Glomerular visceral epithelial cell (primary cell): ENCODE results near the gene SDS.

Experiments used
- DNase-seq: peaks from one replicate; pipeline ENCODE4 v3.0.0-alpha.2; 2016; ENCODE audit errors: extremely low spot score

Gene SDS

DNA sequence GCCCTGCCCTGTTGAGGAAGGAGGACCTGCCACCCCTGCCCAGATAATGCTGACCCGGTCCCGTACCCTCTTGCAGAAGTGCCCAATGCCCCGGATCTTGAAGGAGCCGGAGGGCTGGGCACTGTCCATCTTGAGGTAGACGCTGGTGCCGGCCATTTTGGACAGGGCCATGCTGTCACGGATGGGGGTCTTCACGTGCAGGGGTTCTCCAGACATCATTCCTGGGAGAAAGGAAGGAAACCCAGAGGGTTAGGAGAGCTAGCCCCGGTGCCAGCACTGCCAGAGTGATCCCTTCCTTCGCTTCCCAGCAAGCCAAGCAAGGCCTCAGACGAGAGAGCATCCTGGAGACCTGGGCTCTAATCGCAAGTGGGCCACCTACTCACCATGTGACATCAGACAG, 4.2 kb downstream of the SDS start:
- DNase-seq = no peak

DNA sequence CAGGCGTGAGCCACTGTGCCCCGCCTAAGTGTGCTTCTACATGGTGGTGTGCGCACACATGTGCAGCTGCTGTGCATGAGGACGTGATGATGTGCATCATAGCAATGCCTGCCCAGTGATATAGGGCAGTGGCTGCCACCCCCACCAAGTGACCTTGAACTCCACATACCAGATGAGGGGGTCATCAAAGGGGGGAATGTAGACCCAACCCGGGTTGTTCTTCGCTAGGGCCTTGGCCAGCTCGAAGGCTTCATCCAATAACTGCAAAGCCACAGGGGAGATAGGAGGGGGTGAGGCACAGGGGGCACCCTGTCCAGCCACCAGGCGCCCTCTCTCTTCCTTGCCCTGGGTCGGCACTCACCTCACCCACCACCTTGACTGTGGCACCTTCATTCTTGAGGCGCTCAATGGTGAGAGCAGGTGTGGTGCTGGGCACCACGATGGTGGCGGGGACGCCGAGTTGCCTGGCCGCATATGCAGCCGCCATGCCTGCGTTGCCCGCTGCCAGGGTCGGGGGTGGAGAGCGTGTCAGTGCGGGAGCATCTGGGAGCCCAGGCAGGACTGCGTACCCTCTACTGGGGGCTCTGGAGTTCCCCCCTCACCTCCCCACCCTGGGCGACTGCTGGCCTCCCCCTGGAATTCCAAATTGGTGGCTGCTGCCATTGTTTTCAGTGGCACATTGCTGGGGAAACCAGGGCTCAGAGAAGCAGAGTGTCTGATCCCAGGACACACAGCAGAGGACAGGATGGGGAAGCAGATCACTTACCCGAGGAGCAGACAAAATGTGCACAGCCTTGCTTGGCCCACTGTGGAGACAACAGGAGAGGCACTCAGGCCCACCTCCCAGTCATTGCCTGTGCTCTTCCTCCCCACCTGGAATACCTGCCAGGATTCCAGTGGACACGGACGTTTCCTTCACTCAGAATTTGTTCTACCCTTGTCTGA, 5.1 kb downstream of the SDS start:
- DNase-seq = no peak

DNA sequence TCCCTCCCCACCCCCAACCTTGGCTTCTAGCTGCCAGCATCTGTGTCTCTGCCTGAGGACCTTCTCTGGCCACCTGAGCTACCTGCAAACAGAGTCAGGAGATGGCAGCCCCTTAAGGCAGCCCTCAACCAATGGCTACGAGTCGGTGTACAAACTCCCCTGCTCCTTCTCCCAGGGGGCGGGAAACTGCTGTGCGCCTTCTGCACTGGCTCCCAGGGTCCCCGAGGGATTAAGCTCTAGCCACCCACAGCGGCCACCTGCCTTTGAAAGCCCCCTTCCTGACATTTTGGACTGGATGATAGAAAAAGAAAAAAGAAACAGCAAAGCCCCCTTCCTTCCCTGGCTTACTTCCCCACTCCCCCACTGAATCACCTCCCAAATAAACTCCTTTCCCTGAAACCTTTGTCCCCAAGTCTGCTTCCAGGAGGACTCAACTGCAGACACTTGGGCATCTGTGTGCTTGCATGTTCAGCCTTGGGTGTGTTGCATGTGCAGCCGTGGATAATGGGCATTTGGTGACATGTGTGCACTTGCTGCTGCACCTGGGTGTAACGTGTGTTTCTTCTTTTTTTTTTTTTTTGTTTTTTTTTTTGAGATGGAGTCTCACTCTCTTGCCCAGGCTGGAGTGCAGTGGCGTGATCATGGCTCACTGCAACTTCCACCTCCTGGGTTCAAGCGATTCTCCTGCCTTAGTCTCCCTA, 6.0 kb downstream of the SDS start:
- DNase-seq = no peak

DNA sequence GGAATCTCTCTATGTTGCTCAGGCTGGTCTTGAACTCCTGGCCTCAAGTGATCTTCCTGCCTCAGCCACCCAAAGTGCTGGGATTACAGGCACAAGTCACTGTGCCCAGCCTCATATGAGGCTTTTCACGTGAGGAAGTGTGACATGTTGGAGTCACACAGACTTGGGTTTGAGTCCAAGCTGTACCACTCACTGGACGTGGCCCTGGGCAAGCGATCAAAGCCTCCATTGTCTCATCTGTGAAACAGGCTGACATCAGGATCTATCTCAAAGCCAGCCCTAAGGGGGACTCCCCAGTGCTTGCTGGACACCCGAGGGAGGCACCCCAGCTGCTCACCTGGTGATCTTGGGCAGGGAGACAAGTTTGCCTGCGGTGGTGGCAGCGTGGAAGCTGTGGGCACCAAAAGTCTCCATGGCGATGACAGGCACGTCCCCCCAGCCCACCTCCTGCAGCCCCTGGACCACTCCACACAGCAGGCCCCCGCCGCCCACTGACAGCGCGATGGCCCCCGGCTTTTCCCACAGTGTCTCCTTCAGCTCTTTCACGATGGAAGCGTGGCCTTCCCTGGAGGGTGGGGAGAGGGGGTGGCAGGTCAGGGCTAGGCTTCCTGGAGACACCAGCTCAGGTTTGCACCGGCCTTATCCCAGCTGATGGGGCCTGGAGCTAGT, 6.7 kb downstream of the SDS start:
- no peak for DNase-seq

DNA sequence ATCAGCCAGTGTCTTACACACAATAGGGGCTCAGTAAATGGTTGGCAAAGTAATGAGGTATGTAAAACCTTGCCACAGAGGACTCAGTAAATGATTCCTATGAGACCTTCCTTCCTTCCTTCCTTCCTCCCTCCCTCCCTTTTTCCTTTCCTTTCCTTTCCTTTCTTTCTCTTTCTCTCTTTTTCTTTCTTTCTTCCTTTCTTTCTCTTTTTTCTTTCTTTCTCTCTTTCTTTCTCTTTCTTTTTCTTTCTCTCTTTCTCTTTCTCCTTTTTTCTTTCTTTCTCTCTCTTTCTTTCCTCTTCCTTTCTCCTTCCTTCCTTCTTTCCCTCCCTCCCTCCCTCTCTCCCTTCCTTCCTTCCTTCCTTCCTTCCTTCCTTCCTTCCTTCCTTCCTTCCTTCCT, 7.5 kb downstream of the SDS start:
- DNase-seq = no peak

DNA sequence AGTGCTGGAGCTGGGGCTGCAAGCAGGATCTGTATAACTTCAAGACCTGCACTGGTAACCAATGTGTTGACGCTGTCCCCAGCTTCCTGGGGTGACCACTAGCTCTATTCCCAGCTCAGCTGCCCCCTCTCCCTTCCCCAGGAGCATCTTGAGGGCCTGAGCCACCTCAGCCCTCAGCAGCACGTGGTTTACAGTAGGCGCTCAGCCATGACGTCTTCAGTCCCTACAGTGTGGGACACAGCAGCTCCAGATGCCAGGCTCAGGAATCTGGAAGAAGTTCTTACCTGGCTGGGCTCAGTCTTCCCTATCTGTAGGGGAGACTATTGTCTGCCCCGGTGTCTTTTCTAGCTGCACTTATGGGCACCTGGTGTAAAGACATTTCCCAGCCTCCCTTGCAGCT, 8.6 kb downstream of the SDS start:
- DNase-seq = no peak

DNA sequence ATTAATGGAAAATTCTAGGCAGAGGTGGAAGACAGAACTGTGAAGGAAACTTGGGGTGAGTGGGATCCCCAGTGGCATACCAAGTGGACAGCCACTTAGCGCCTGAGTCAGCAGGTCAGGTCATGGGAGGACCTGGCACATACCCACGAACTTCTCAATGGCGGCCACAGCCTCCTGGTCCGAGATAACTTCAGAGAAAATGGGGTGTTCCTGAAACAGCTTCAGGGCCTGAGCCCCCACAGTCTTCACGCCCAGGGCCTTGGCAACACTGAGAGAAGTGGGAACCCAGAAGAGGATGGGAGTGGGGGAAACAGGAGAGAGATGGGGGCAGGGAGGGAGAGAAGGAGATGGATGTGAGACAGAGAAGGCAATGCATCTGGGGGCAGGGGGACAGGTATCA, 9.9 kb downstream of the SDS start:
- DNase-seq = no peak

DNA sequence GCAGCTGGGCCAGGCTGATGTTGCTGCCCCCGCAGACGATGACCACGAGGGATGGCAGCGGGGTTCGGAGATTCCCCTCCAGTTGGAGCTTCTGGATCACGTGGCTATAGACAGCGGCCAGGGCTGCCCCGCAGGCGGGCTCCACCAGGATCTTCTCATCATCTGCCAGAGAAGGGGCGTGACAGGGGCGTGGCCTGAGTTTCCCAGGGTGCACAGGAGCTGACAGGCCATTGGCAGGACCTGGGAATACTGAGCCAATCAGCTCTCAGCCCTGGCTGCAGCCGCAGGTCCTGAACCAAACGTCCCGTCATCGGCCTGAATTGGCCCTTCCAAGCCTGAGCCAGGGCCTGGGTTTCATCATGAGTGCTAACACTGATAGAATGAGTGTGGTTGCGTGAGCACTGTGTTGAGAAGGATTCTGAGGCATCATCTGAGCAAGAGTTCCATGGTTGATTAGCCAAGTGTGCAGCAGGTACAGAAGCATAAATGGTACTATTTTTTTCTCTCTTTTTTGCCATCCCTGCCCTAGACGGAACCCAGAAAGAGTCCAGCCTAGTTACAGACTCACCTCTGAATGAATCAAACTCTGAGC, 10.6 kb downstream of the SDS start:
- no peak for DNase-seq

DNA sequence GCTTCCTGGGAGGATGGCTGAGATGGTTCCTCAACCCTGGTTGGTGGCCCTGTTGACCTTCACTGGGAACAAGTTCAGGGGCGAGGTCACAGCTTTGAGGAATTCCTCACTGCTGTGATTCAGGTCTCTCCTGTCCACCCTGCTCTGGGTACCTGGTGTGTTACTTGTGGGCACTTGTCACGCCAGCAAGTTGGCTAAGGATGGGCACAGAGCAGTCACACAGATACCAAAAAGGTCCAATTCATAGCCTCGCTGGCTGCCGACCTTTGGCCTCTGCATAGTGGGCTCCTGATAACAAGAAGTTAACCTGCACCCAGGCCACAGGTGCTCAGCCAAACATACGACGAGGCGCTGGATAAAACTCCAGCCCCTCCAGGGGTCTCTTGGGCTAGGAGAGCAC, 11.2 kb downstream of the SDS start:
- no peak for DNase-seq

DNA sequence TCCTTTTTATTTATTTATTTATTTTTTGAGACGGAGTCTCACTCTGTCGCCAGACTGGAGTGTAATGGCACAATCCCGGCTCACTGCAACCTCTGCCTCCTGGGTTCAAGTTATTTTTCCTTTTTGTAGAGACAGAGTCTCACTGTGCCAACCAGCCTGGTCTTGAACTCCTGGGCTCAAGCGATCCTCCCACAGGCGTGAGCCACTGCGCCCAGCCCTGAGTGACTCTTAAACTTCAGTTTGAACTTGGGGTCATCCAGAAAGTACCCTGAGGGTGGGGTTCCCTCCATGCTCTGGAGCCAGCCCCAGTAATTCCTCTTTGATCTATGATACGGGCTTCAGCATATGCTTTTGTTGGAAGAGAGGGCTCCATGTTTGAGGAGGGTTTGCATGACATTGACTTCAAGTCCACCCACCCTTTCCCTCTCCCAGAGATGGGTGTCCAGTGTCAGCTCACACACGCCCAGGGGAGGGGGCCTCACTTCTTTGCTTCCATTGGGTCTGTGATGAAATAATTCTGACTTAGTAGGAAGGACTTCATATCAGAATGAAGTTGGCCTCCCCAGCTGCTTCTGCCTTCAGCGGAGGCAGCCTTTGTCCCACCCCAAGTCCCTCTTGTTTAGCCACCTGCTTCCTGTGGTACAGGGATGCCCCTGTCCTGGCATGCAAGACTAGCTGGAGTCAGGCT, 11.9 kb downstream of the SDS start:
- DNase-seq = no peak

DNA sequence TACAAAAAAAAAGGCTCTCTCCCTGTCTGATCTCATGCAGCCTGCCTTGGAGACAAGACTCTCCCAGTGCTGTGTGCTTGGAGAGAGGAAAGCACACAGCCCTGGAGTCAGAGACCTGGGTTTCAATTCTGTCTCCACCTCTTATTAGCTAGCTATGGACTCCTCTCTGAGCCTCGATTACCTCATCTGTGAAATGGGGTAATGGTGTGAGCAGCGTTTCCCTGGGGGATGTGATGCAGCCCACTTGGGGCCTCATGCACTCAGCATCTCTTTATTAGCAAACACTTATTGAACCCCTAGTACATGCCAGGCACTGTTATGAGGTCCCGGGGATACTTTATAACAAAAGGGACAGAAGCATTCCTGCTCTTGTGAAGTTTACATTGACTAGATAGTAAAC, 12.5 kb downstream of the SDS start:
- DNase-seq = no peak

DNA sequence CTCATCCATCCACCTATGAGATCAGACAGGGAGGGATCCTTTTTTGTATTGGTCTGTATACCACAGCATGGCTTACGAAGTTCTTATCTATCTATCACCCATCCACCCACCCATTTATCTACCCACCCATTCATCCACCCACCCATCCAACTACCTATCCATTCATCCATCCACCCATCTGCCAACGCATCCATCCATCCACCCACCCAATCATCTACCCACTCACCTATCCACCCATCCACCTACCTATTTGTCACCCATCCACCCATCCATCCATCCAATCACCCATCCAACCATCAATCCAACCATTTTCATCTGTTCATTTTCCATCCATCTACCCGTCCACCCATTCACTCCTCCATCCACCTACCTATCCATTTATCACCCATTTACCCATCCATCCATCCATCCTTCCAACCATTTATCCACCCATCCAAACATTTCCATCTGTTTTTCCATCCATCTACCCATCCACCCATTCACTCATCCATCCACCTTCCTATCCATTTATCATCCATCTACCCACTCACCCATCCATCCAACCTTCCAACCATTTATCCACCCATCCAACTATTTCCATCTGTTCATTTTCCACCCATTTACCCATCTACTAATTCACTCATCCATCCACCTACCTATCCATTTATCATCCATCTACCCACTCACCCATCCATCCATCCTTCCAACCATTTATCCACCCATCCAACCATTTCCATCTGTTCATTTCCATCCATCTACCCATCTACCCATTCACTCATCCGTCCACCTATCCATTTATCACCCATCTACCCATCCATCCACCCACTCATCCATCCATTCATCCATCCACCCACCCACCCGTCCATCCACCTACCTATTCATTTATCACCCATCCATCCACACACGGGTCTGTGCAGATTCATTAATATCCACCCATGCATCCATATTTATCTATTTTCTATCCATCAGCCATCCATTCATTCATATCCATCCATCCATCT, 13.3 kb downstream of the SDS start:
- no peak for DNase-seq

DNA sequence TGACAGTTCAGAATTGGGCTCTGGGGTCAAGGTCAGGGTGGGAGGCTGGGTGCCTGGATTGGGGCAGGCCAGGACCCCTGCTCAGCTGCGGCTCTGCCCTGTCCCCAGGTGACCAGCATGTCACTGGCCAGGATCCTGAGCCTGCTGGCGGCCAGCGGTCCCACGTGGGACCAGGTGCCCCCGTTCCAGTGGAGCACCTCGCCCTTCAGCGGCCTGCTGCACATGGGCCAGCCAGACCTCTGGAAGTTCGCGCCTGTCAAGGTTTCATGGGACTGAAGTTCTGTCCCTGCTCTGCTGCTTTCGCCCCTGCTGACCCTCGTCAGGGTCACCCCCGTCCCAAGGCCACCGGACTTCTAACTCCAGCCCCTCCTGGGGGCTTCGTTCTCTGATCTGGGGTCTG, 15.3 kb downstream of the SDS start:
- DNase-seq = no peak

DNA sequence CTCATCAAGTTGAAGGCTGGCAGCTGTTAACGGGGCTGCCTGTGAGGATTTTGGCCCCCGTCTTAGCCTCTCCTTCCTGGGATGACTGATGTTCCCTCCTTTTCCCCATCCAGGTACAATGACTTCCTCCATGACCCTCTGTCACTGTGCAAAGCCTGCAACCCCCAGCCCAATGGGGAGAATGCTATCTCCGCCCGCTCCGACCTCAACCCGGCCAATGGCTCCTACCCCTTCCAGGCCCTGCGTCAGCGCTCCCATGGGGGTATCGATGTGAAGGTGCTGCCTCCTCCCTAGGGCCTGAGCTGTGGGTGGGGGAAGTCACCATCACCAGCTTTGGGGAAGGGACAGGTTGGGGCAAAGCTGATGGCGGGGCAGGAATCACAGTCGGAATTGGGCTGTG, 16.1 kb downstream of the SDS start:
- DNase-seq = no peak

DNA sequence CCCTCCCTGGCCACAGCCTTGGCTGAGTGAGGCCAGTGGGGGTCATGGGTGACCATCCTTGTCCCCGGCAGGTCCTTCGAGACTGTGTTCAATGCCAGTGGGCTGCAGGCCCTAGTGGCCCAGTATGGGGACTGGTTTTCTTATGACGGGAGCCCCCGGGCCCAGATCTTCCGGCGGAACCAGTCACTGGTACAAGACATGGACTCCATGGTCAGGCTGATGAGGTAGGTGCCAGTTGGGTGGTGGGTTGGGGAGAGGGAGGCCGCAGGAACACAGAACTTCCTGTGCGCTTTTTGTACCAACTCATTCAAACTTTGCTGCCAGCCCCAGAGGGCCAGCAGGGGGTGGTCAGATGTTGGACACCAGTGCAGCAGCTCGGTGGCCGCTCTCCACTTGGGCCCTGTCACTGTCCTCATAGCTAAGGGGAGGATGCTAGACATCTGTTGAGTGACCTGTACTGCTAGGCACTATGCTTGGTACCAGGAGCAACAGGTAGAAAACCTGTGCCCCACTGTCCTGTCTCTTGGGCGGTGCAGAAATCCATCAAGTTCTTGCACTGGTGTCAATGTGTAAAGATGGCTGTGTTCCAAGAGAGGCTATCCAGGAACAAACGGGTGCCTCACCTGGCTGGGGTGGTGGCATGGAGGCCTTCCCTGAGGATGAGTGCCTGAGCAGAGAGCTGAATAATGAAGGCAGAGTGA, 16.7 kb downstream of the SDS start:
- no peak for DNase-seq

DNA sequence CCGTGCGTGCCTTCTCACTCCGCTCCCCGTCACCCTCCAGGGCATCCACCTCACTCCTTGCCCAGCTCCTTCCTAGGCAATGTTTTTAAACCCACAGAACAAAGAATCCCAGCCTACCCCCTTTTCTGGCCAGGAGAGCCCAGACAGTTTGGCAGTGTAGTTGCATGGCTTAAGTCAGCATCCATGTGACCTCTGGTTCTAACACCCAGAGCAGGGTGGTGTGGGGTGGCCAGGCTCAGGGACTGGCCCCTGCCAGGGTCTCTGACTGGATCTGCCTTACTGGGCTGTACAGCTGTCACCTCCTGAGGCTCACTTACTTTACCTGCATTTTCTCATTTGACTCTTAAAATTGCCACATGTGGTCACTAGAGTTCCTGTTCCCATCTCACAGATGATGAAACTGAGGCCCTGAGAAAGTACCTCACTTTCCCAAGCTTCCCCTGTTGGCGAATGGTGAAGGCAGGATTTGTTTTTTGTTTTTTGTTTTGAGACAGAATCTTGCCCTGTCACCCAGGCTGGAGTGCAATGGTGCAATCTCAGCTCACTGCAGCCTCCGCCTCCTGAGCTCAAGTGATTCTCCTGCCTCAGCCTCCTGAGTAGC, 18.3 kb downstream of the SDS start:
- DNase-seq = no peak

DNA sequence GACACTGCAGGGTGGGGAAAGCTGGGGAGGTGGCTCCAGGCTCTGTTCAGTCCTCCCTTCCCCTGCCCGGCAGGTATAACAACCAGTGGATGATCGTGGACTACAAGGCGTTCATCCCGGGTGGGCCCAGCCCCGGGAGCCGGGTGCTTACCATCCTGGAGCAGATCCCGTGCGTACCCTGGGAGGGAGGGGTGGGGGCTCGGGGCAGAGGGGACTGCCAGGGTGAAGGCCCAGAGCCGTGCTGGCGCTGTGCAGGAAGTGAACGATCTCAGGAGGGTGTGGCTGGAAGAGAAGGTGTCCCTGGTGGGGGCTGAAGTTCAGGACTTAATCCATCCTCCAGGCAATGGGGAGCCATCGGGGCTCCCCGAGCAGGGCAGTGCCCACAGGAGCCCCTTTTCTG, 18.9 kb downstream of the SDS start:
- no peak for DNase-seq

DNA sequence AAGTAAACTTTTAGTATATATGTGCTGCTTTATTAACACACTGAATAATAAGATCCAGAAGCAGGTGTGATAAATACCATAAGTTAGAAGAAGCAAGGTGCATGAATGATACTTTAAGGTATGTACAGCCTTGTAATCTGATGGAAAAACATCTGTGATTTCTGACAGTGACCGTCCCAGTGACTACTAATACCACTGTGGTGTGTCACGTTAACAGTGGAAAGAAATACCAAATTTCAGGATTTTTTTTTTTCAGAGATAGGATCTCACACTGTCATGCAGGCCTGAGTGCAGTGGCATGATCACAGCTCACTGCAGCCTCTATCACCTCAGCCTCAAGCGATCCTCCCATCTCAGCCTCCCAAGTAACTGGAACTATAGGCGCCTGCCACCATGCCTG, 21.5 kb downstream of the SDS start:
- no peak for DNase-seq

DNA sequence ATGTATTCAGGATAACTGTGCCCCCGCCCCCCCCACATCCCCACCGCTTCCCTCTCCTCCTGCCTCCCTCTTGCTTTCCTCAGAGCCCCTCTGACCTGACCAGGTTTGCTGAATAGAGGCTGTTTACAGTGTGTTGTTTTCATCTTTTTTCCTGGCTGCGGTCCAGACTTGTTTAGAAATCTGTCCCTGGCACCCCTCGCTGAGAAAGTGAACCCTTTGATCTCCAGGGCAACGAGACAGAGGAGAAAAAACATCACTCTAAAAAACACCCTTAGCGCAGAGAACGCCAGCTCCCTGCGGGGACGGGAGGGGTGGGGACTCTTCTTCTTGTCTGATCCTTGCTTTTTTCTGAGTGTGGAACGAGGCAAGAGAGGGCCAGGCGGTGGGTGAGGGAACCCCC, 22.5 kb downstream of the SDS start:
- DNase-seq = no peak

DNA sequence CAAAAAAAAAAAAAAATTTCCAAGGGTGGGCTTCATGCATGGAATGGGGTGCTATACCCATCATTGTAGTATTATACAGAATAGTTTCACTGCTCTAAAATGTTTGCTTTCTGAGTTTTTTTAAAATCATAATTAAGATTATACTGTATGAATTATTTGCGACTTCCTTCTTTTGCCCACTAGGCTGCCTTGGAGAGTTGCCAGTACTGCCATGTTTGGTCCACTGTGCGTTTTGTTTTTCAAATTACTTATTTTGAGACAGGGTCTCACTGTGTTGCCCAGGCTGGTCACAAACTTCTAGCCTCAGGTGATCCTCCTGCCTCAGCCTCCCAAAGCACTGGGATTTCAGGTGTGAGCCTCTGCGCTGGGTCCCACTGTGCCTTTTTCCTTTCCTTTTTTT, 25.4 kb downstream of the SDS start:
- DNase-seq = no peak
